ENCODE measurements around the gene SRL.

GRCh38 chr16:4160658-4161430 lies 81.0 kb downstream of the SRL start:
- TF ChIP-seq POLR2A (IDR thresholded peaks at IDR 0.05), result no peak
- TF ChIP-seq, protein P1, sequence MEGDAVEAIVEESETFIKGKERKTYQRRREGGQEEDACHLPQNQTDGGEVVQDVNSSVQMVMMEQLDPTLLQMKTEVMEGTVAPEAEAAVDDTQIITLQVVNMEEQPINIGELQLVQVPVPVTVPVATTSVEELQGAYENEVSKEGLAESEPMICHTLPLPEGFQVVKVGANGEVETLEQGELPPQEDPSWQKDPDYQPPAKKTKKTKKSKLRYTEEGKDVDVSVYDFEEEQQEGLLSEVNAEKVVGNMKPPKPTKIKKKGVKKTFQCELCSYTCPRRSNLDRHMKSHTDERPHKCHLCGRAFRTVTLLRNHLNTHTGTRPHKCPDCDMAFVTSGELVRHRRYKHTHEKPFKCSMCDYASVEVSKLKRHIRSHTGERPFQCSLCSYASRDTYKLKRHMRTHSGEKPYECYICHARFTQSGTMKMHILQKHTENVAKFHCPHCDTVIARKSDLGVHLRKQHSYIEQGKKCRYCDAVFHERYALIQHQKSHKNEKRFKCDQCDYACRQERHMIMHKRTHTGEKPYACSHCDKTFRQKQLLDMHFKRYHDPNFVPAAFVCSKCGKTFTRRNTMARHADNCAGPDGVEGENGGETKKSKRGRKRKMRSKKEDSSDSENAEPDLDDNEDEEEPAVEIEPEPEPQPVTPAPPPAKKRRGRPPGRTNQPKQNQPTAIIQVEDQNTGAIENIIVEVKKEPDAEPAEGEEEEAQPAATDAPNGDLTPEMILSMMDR (IDR thresholded peaks at IDR 0.05), result no peak
